Measurements from ENCODE around the gene FBXL16.
A peak's percentile ranks its signal among the peaks of the same experiment; 100 is the strongest.

The FBXL16 gene

DNA sequence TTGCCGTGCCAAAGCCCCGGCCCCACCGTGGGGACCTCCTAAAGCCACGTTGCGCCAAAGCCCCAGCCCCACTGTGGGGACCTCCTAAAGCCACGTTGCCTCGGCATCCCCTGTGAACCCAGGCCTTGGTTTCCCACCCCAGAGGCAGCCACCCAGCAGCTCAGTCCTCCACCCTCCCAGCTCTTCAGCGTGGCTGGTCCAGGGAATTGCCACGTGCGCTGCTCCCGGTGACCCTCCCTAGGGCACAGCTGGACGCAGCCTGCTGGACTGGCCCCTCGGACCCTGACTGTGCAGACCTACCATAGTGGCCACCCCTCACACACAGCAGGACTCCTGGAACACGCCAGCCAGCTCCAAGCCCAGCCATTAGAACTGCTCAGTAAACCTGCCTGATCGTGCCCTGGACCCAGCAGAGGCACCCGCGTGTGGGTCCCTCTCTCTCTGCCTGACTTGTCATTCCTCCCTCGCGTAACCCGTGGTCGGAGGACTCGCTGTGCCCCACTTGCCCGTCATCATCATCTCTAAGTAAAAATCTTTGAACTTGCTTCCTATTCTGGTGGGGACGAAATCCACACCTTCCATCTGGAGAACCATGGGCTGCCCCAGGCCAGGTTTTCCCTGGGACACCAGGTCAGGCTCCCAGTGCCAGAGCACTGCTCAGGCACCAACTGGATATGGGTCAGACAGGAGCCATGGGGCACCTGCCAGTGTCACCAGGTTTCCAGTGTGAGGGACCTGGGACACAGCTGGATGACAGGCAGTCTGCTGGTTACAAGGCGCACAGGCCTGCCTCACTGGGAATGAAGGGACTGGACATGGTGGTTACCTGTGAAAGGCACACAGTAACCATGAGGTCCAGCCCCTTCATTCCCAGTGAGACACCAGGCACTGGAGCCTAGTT, 29.6 kb upstream of the FBXL16 start:
- no peak for DNase-seq (ENCODE audit: low spot score)

DNA sequence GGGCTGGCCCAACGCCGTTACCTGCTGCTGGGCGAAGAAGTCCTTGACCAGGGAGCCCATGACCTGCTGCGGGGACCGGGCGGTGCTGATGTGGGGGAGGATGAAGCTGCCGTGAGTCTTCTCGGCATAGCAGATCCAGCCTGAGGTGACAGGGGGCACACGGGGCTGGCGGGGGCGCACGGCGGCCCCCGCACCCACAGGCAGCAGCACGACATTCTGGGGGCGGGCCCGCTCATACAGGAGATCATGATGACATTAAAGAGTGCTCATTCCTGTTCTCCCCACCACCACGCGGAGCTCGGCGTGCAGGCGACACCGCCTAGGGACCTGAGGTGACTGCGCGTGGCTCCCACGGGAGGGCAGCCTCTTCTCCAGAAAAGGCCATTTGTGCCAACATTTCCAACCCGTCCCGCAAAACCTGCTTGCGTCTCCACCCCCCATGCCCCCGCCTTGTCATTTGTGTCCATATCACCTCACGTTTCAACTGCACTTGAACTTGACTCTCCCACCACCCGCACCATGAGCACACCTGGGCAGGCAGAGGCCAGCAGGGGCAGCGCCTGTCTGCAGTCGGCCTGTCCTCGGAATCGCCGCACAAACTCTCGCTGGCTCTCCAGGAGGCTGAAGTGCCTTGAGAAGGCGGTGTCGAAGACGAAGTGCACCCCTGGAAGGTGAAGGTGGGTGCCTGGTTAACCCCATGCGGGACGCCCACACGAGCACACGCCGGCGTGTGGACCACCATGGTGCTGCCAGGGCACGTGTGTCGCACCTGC, 28.8 kb upstream of the FBXL16 start:
- DNase-seq (ENCODE audit: low spot score): no peak

DNA sequence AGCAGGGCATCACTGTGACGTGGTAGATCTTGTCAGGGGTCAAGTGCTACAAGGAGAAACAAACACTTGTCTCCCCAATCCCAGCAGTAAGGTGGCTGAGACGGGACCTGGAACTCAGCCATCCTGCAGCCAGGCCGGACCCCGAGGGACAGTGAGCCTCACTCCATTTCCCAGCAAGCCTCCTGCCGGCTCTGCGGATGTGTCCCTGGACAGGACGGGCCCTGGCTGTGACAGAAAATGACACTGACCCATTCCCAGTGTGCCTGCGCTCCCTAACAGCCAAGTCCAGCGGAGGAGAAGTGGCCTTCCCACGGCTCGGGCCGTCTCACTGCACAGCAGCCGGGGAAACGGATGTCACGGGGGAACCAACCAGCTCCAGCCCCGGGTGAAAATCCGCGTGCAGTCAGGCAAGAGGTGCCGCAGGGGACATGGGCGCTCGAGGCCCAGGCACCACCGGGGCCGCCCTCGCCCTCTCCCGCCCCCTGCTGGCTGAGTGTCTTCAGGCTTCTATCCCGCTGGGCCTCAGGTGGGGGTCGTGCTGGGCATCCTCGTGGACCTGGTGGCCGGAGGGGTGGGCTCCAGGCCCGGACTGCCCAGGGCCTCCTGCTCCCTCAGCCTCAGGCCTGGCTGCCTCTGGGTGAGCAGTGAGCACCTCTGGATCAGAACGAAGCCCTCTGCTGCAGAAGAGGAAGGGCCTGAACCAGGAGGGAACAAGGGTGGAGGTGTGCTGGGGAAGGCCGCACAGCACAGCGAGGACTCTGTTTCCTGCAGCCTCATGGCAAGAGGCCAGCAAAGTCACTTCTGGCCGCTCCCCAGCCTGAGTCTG, 28.0 kb upstream of the FBXL16 start:
- DNase-seq (ENCODE audit: low spot score): no peak

DNA sequence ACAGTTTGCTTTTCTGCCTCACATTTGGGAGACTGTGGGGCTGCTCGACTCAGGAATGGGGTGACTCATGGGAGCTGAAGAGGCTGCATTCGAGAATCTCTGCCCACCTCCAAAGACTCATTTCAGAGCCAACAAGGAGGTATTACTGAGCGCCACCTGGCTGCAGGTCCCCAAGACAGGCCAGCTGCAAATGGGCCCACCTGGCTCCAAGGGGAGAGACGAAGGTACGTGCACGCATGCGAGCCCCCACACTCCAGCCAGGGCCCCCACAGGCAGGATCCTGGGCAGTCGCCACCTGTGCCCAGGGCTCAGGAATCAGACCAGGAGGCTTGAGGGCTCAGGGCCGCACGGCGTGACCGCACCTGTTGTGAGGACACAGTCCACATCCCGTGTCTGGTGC, 27.3 kb upstream of the FBXL16 start:
- DNase-seq (ENCODE audit: low spot score): no peak

DNA sequence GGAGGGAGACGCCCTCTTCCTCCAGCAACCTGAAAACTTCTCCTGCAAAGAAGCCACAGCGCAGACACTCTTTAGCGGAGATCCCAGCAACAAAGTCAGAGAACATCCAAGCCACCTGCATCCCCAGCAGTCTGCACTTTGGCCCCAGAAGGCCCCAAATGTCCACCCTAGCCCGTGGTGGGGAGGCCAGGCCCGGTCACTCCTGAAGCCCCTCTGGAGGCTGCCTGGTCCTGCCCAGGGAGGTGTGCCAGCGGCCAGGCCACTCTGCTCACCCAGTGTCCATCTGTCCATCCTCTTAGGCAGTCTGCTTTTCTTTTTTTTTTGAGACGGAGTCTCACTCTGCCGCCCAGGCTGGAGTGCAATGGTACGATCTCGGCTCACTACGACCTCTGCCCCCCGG, 26.7 kb upstream of the FBXL16 start:
- no peak for DNase-seq (ENCODE audit: low spot score)

DNA sequence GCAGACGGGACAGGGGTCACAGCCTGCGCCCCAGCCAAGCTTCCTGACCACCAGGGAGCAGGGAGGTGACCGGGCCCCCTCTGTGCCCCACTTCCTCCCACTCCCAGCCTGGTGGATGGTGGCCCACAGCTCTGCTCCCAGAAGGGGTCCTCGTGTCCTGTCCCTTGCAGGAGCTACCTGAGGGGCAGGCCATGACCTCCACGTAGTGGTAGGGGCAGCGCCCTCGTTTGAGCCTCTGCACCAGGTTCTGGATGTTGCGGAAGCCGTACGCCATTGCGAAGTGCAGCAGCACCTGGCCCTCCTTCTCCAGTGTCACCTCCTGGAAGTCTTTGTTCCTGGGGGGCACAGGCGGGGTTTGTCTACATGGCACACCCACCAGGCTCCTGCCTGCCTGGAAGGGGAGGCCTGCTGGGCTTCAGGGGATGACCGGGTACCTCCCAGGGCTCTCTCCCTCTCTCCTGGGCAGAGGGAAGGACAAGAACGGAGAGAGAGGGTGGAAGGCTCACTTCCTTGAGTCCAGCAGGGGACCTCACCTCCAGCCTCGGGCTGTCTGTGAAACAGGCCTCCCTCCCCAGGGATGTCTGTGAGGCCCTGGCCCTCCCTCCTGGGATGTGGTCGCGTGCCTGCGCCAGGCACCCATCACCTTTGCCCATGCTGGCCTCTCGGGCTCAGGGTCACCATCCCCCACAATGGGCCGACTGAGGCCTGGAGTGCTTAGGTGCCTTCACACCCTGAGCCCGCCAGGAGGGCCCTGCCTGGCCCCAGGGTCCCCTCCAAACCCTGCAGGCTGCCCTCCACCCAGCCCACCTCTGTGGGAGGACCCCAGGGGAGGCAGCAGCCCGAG, 25.3 kb upstream of the FBXL16 start:
- no peak for DNase-seq (ENCODE audit: low spot score)

DNA sequence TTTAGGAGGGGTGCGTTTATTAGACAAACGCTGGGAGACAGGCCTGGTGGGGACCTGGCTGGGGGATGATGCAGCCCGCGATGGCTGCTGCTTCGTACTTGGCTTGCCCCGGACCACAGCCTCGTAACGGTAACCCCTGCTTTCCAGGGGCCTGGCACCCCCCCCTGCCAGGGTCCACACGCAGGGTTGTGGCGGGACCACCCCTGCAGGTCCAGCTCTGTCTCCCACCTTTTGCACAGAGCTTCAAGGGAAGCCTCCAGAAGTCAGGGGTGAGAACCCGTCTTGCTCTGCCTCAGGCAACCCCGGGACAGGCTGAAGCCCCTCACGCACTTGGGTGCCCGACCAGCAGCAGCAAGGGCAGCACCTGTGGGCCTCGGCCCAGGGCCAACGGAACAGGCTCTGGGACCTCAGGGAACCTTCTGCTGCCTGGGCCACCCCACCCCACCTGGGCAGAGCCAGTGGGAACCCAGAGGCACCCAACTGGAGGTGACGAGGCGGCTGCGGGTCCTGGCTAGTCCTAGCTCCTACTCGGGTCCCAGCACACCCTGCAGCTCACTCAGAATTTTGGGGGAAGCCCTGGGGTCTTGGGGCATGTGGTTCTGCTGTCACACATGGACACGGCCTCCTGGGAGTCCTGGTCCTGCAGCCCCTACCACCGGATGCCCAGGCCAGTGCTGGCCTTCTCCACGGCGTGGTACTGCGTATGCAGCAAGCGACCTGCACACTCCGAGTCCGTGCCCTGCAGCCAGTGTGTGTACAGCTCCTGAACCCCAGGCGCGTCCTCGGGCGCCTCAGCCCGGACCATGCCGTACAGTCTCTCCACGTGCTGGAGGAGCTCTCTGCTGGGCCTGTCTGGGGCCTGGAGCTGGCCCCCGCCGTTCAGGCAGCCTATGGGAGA, 24.4 kb upstream of the FBXL16 start:
- DNase-seq (ENCODE audit: low spot score): no peak

DNA sequence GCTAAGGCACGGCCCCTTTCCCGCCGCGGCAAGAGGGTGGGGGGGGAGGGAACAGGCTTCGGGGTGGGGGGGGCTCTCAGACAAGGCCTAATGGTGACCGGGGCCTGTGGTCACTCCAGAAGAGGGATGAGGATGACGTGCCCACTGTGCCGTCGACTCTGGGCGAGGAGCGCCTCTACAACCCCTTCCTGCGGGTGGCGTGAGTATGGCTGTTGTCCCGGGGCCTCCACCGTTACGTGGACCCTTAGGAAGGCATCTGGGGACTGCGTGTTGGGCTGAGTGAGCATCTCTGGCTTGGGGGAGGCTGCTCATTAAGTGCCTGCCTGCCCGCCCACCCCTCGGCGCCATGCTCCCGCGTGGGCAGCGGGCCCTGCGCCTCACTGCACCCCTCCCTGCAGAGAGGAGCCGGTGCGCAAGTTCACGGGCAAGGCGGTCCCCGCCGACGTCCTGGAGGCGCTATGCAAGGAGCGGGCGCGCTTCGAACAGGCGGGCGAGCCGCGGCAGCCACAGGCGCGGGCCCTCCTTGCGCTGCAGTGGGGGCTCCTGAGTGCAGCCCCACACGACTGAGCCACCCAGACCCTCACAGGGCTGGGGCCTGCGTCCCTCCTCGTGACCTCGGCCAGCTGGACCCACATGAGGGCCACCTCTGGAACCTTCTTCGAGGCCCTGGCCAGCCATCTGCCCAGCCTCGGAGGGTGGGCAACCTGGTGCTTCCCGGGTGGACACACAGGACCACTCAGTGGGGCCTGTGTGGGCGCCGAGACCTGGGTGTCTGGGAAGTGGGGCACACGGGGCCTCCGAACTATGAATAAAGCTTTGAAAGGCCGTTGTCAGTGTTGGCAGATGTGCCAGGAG, 23.5 kb upstream of the FBXL16 start:
- DNase-seq (ENCODE audit: low spot score): no peak

DNA sequence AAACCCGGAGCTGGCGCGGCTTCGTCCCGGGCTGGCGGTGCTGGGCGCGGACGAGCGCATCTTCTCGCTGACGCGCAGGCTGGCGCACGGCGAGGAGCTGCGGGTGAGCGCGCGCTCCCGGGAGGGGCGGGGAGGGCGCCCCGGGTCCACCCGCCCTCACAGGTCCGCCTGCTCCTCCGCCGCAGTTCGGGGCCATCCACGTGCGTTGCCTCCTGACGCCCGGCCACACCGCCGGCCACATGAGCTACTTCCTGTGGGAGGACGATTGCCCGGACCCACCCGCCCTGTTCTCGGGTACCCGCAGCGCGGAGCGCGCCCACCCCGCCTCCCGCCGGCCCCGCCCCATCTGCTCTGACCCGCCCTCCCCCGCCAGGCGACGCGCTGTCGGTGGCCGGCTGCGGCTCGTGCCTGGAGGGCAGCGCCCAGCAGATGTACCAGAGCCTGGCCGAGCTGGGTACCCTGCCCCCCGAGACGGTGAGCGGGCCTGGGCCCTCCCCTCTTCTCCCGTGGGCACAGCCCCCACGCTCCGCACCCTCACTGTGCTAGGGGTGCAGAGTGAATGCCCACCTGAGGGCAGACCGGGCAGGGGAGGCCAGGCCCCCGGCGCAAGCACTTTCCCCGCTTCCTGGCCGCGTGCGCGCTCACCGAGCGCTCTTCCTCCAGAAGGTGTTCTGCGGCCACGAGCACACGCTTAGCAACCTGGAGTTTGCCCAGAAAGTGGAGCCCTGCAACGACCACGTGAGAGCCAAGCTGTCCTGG, 22.7 kb upstream of the FBXL16 start:
- DNase-seq (ENCODE audit: low spot score): peak; percentile 62

DNA sequence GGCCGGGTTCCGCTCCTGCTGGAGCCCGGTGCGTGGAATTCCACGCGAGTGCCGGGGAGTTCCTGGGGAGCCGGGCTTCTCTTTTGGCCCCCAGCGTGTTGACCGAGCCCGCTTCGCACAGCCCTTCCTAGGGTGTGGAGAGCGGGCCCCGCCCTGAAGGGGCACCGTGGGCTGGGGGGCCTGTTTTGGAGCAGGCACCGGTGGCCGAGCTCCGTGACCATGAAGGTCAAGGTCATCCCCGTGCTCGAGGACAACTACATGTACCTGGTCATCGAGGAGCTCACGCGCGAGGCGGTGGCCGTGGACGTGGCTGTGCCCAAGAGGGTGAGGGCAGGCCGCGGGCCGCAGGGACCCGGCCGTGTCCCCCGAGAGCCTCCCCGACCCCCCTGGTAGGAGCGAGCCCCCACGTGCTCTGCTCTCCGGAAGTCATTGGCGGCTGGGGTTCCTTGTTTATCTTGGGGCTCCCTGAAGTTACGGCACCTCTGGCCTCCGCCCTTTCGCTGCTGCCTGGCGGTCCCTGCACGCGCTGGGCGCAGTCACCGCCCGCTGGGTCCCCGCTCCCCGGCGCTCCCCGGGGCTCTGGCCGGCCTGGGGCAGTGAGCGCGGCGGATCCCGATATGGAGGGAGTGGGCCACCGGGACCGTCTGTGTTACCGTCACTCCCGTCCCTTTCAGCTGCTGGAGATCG, 21.8 kb upstream of the FBXL16 start:
- no peak for DNase-seq (ENCODE audit: low spot score)

DNA sequence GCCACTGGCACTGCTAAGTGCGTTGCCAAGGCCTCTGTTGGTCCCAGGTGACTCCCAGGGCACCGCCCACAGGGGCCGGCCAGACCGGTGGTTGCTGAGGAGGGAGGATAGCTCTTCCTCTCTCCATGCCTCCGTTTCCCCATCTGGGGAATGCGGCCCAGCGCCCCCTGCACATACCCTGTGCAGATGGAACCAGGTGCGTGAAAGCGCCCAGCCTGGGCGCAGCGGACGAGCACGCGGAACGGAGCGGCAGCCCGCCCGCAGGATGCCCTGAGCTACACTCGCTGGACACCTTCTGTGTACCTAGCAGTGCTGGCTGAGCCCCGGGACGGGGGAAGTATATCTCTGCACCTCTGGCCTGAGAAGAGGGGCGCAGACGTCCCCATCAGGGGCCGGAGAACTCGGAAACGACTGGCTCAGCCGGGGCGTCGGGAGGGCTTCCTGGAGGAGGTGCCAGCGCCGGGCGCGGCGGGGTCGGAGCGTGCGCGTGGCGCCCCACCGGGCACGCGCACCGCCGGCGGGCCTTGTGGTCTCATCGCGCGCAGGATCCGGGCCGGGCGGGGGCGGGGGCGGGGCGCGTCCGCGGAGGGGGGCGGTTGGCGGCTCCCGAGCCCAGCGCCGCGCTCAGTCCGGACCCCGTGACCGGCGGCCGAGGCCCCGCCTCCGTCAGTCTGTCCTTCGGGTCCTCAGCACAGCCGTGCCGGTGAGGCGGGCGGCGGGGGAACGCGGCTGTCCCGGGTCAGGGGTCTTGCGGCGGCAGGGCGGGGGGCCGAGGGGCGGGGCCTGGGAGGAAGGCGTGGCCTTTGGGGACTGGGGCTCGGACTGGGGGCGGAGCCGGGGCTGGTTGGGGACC, 21.1 kb upstream of the FBXL16 start, which contains the start of the genes CCDC78 and HAGHL:
CCDC78 (minus strand) TSS at position 6 of the 853 bp plus-strand sequence. CDS start 76 bp downstream, outside the sequence.
HAGHL (plus strand) TSS at position 669 of the 853 bp plus-strand sequence. CDS start 404 bp downstream, outside the sequence.
- DNase-seq (ENCODE audit: low spot score): no peak

DNA sequence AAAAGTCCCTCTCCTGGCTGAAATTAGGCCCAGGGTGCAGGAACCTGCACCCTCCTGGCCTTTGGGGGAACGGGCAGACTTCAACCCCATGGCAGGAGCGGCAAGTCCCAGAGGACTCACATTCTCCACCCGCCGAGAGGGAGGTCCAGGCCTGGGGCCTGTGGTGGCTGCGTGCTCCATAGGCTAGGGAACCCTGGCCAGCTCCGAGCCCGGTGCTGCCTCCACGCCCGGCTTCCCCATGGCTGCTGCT, 20.5 kb upstream of the FBXL16 start:
- no peak for DNase-seq (ENCODE audit: low spot score)

DNA sequence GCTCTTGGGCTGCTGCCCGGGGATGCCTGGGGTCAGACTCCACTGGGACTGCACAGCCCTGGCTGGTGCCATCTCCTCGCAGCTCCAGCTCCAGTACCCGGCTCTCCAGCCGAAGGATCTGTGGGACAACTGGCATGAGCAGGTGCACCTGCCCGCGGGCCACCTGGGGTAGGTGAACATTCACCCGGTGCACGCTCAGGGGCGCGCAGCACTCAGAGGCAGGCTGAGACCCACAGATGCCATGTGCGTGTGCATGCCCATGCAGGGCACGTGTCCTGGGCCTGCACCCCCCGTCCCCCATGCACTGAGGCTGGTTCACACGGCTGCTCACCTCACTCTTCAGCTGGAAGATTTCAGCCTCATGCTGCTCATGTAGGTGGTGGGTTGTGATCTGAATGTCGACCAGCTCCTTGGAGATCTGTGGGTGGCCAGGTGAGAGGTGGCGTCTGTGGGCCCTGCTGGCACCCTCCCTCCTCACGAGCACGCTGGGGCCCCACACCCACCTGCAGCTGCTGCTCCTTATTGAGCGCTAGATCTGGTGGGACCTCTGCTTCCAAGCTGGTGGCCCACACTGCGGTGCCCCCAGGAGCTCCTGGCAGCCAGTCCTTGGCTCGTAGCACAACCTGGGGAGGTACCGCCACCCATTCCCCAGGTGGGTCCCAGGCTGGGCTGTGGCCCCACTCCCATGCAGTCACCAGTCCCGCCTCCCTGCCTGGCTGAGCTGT, 20.0 kb upstream of the FBXL16 start:
- DNase-seq (ENCODE audit: low spot score): no peak

DNA sequence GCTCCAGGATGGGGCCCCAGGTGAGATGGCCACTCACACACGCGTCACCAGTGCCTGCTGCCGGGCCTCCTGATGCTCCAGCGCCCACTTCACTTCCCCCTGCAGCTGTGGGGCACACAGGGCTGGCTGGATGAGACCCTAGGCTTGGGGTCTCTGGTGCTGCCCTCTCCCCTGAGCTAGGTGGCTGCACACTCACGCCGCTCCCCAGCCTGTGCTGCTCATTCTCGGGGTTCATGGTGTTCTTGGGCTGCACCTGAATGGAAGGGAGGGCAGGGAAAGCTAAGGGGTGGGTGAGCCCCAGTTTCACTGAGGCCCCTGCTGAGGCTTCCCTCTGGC, 19.4 kb upstream of the FBXL16 start:
- no peak for DNase-seq (ENCODE audit: low spot score)

DNA sequence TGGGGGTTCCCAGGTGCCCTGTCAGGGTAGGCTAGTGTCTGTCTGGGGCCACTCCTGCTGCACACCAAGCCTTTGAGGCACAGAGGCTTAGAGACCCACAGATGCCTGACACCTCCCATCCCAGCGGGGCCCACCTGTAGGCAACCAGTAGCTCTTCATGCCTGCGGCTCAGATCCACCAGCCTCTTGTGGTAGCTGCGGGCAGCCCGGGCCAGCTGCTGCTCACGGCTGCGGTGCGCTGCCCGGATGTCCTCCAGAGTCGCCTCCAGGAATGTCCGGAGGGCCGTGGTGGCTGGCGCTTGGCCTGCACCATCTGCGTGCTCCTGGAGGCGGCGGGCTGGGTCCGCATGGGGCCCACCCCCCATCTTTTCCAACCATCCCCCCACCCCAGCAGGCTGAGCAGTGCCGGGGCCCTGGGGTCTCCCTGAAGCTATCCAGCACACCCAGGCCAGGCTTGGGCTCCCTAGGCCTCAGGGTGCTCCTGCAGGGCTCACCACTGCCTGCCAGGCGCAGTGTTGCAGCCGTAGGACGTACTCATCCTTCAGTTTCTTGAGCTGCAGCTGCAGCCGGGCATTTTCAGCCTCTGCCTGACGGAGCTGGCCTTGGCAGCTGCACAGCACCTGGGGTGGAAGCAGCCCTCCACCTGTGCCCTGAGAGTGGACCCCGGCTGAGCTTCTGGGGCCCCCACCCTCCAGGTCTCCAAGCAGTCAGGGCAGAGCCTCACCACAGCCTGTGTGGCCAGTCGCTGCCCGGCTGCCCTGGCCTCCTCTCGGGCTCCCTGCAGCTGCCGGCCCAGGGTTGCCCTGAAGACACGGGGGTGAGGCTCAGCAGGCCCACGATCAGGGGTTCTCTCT, 18.8 kb upstream of the FBXL16 start:
- no peak for DNase-seq (ENCODE audit: low spot score)

DNA sequence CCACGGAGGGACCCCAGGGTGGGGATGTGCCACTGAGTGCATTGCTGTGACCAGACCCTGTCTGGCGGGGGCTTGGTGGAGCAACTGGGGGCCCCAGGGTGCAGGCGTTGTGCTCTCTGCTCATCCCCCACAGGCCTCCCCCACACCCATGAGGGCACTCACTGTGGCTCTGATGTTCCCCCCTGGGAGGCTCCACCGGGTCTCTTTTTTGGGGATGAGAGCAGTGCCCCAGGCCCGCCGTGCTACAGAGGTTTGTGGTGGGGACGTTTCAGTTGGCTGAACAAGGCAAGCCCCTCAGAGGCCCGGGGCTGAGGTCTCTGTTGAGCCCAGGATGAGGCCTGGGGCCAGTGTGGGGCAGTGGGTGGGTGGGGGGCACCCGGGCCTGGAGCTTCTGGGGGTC, 18.1 kb upstream of the FBXL16 start:
- DNase-seq (ENCODE audit: low spot score): no peak
